ENCODE results near the gene NPHP4.

The NPHP4 gene

DNA sequence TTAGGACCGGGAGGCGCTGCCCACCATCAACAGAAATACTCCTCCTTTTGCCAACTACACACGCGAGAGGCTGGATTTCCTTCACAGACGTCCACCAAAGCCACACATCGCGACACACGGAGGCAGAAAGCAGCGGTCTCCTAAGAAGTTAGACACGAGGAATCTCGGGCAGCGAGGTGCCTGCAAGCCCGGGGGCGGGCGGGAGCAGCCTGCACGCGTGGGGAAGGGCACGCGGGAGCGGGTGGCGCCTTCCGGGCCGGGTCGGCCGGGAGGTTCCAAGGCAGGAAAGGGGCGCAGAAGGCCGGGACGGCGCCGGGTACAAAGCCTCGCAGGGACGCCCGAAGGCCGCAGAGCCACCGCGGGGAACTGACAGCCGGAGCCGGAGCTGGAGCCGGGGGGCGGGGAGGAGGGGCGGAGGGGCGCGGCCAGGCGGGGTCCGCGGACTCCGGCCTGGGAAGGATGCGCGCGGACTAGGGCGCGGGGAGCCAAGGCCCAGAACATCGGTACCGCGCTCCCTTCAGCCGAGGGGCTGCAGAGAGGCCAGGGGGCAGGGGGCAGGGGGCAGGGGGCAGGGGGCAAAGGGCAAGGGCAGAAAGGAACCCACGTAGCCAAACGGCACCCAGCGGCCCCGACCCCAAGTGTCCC, 722 bp downstream of the NPHP4 start:
- H3K79me1 ChIP-seq (ENCODE audit: low read length), result peaks cover 2% of the 10 kb centered on the region
- no peak overlapping the region for H4K5ac ChIP-seq (ENCODE audit: low read length)
- H3K56ac ChIP-seq (ENCODE audit: low read length), result peak overlapping the region; percentile 93
- H3K4ac ChIP-seq (ENCODE audit: low read depth, low read length), result no peak overlapping the region
- no peaks in the 10 kb centered on the region for H3K36me3 ChIP-seq (ENCODE audit: control insufficient read depth, insufficient read depth, low read length)
- no peak overlapping the region for H3K27ac ChIP-seq (ENCODE audit: low read depth, low read length)
- no peak overlapping the region for H2AK5ac ChIP-seq (ENCODE audit: low read length)
- peaks cover 2% of the 10 kb centered on the region for H3K27me3 ChIP-seq (ENCODE audit: insufficient read depth, low read length, poor library complexity)
- peaks cover 7% of the 10 kb centered on the region for H3K4me1 ChIP-seq (ENCODE audit: control insufficient read depth, low read depth, low read length)
- no peak overlapping the region for H2BK120ac ChIP-seq (ENCODE audit: low read depth, low read length)
- peak overlapping the region; percentile 46 for H3K18ac ChIP-seq (ENCODE audit: low read length)
- no peak overlapping the region for H3K23ac ChIP-seq (ENCODE audit: low read length)
- no peak overlapping the region for H2BK5ac ChIP-seq (ENCODE audit: low read length)
- H3K79me2 ChIP-seq (ENCODE audit: control insufficient read depth, insufficient read depth, low read length), result no peaks in the 10 kb centered on the region
- no CpG with 5 or more reads among the region's 60 CpGs for WGBS (ENCODE audit: extremely low coverage, insufficient coverage, low lambda C conversion rate)
- no peak overlapping the region for H4K8ac ChIP-seq (ENCODE audit: low read depth, low read length)
- peak; percentile 45 for DNase-seq
- peak overlapping the region; percentile 54 for H3K4me2 ChIP-seq (ENCODE audit: low read length)
- H3K9ac ChIP-seq (ENCODE audit: low read length), result peak overlapping the region; percentile 68
- H3K4me3 ChIP-seq (ENCODE audit: low read length), result peak overlapping the region; percentile 40
- no peak overlapping the region for H2BK15ac ChIP-seq (replicated peaks; ENCODE audit: low read depth)

DNA sequence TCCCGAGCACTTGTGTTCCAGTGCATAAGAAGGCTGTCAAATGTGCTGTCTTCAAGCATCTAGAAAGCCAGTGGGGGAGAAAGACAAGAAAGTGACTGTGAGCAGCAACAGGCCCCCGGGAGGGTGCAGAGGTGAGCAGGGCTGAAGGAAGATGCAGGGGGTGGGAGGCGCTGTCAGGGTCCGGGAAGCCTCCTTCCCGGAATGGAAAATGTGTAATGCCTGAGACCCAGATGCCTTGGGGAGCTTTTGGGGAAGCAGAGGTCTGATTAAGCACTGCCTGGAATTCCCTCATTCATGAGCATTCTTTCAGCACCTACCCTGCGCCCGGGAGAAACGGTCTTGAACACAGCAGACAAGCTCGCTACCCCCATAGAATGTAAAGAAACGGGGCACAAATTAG, 1.3 kb downstream of the NPHP4 start:
- H2BK15ac ChIP-seq (replicated peaks; ENCODE audit: low read depth), result no peak overlapping the region
- peaks cover 7% of the 10 kb centered on the region for H3K4me1 ChIP-seq (ENCODE audit: control insufficient read depth, low read depth, low read length)
- H2BK120ac ChIP-seq (ENCODE audit: low read depth, low read length), result no peak overlapping the region
- no peak overlapping the region for H3K4me3 ChIP-seq (ENCODE audit: low read length)
- no CpG with 5 or more reads among the region's 10 CpGs for WGBS (ENCODE audit: extremely low coverage, insufficient coverage, low lambda C conversion rate)
- peaks cover 2% of the 10 kb centered on the region for H3K79me1 ChIP-seq (ENCODE audit: low read length)
- no peak overlapping the region for H4K5ac ChIP-seq (ENCODE audit: low read length)
- H4K8ac ChIP-seq (ENCODE audit: low read depth, low read length), result no peak overlapping the region
- DNase-seq, result peak; percentile 48
- no peak overlapping the region for H3K18ac ChIP-seq (ENCODE audit: low read length)
- H3K56ac ChIP-seq (ENCODE audit: low read length), result peak overlapping the region; percentile 93
- H3K27me3 ChIP-seq (ENCODE audit: insufficient read depth, low read length, poor library complexity), result peaks cover 2% of the 10 kb centered on the region
- H3K79me2 ChIP-seq (ENCODE audit: control insufficient read depth, insufficient read depth, low read length), result no peaks in the 10 kb centered on the region
- H3K4ac ChIP-seq (ENCODE audit: low read depth, low read length), result no peak overlapping the region
- H3K4me2 ChIP-seq (ENCODE audit: low read length), result peak overlapping the region; percentile 54
- H3K36me3 ChIP-seq (ENCODE audit: control insufficient read depth, insufficient read depth, low read length), result no peaks in the 10 kb centered on the region
- no peak overlapping the region for H2BK5ac ChIP-seq (ENCODE audit: low read length)
- peak overlapping the region; percentile 43 for H3K9ac ChIP-seq (ENCODE audit: low read length)
- H3K27ac ChIP-seq (ENCODE audit: low read depth, low read length), result no peak overlapping the region
- H3K23ac ChIP-seq (ENCODE audit: low read length), result no peak overlapping the region
- H2AK5ac ChIP-seq (ENCODE audit: low read length), result no peak overlapping the region

DNA sequence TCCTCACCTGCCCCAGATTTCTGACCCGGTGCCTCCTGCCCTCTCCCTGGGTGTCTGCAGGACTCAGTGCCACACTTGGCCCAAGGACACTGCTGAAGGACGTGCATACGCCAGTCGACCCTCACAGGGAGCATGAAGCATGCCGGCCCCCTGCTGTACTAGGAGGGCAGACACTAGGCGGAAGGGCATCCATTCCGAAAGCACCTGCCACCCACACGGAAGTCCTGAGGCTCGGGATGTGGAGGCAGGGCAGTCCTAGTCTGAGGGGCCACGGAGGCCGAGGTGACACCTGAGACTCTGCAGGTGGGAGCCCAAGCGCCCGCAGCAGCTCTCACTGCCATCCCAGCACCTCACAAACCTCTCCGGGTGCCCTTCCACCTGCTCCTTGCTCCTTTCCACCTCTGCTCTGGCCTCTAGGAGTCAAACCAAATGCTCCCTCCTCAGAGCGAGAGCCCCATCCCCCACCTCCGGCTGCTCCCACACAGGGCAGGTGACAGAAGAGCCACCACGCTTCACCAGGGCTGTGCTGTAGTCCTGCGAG, 2.4 kb downstream of the NPHP4 start:
- no peak overlapping the region for H2BK15ac ChIP-seq (replicated peaks; ENCODE audit: low read depth)
- no peak overlapping the region for H3K27ac ChIP-seq (ENCODE audit: low read depth, low read length)
- H3K9ac ChIP-seq (ENCODE audit: low read length), result no peak overlapping the region
- no peak overlapping the region for H3K4ac ChIP-seq (ENCODE audit: low read depth, low read length)
- H3K27me3 ChIP-seq (ENCODE audit: insufficient read depth, low read length, poor library complexity), result peaks cover 2% of the 10 kb centered on the region
- H3K23ac ChIP-seq (ENCODE audit: low read length), result no peak overlapping the region
- H4K8ac ChIP-seq (ENCODE audit: low read depth, low read length), result no peak overlapping the region
- peaks cover 7% of the 10 kb centered on the region for H3K4me1 ChIP-seq (ENCODE audit: control insufficient read depth, low read depth, low read length)
- H3K4me2 ChIP-seq (ENCODE audit: low read length), result no peak overlapping the region
- H3K36me3 ChIP-seq (ENCODE audit: control insufficient read depth, insufficient read depth, low read length), result no peaks in the 10 kb centered on the region
- no peaks in the 10 kb centered on the region for H3K79me2 ChIP-seq (ENCODE audit: control insufficient read depth, insufficient read depth, low read length)
- DNase-seq, result no peak
- H2BK120ac ChIP-seq (ENCODE audit: low read depth, low read length), result no peak overlapping the region
- no peak overlapping the region for H3K56ac ChIP-seq (ENCODE audit: low read length)
- no peak overlapping the region for H4K5ac ChIP-seq (ENCODE audit: low read length)
- no peak overlapping the region for H2AK5ac ChIP-seq (ENCODE audit: low read length)
- H3K18ac ChIP-seq (ENCODE audit: low read length), result no peak overlapping the region
- H3K4me3 ChIP-seq (ENCODE audit: low read length), result no peak overlapping the region
- peaks cover 2% of the 10 kb centered on the region for H3K79me1 ChIP-seq (ENCODE audit: low read length)
- H2BK5ac ChIP-seq (ENCODE audit: low read length), result no peak overlapping the region
- WGBS (ENCODE audit: extremely low coverage, insufficient coverage, low lambda C conversion rate), result no CpG with 5 or more reads among the region's 18 CpGs

DNA sequence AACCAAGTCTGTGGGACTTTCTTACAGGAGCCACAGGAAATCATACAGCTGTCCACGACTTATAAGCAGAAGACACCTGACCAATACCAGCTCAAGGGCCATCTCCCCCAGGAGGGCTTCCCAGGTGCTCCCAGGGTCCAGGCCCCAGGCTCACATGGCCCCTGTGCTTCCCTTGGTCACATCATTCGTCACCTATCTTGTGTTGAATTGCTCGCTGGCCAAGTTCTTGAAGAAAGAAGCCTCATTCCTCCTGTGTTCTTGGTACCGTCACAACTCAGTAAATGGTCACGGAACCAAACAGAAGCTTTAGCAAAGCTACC, 3.0 kb downstream of the NPHP4 start:
- Histone ChIP-seq H3K23ac (ENCODE audit: low read length) (no peak overlapping the region), H3K18ac (ENCODE audit: low read length) (no peak overlapping the region), H3K4me3 (ENCODE audit: low read length) (no peak overlapping the region), H3K56ac (ENCODE audit: low read length) (no peak overlapping the region), H3K4me2 (ENCODE audit: low read length) (no peak overlapping the region), H2BK15ac (replicated peaks; ENCODE audit: low read depth) (no peak overlapping the region), H2AK5ac (ENCODE audit: low read length) (no peak overlapping the region), H3K4me1 (ENCODE audit: control insufficient read depth, low read depth, low read length) (peaks cover 7% of the 10 kb centered on the region), H2BK120ac (ENCODE audit: low read depth, low read length) (no peak overlapping the region), H2BK5ac (ENCODE audit: low read length) (no peak overlapping the region), H3K36me3 (ENCODE audit: control insufficient read depth, insufficient read depth, low read length) (no peaks in the 10 kb centered on the region), H3K9ac (ENCODE audit: low read length) (no peak overlapping the region), H3K27ac (ENCODE audit: low read depth, low read length) (no peak overlapping the region), H3K27me3 (ENCODE audit: insufficient read depth, low read length, poor library complexity) (peaks cover 2% of the 10 kb centered on the region), H3K79me2 (ENCODE audit: control insufficient read depth, insufficient read depth, low read length) (no peaks in the 10 kb centered on the region), H4K8ac (ENCODE audit: low read depth, low read length) (no peak overlapping the region), H3K79me1 (ENCODE audit: low read length) (peaks cover 2% of the 10 kb centered on the region), H3K4ac (ENCODE audit: low read depth, low read length) (no peak overlapping the region), H4K5ac (ENCODE audit: low read length) (no peak overlapping the region)
- DNase-seq, result no peak
- no CpG with 5 or more reads among the region's 5 CpGs for WGBS (ENCODE audit: extremely low coverage, insufficient coverage, low lambda C conversion rate)

DNA sequence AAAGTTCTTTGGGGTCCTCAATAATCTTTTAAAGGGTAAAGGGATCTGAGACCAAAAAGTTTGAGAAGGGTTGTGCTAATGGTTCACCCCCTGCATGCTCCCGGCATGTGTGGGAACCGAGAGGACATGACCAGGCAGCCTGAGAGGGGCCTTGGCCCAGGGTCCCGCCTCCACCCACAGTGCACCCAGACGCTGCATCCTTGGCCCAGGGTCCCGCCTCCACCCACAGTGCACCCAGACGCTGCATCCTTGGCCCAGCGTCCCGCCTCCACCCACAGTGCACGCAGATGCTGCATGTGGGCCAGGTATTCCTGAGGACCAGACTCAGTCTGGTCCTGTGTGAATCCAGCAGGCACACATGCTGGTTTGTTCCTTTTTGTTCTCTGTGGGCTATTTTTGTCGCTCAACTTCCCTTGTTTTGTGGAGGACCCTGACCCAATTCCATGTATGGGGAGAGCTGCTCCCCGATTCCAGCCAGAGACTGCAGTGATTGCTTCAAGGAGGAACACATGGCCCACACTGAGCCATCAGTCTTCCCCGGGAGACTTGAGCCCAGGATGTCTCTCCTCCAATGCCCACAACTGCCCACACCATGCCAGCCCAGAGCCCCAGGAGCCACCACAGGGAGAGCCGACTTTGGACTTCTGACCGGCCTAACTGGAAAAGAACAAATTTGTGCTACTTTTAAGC, 3.5 kb downstream of the NPHP4 start:
- H3K4me1 ChIP-seq (ENCODE audit: control insufficient read depth, low read depth, low read length), result peaks cover 6% of the 10 kb centered on the region
- WGBS (ENCODE audit: extremely low coverage, insufficient coverage, low lambda C conversion rate), result no CpG with 5 or more reads among the region's 14 CpGs
- H3K4me2 ChIP-seq (ENCODE audit: low read length), result no peak overlapping the region
- no peak overlapping the region for H4K8ac ChIP-seq (ENCODE audit: low read depth, low read length)
- no peak for DNase-seq
- no peak overlapping the region for H3K27ac ChIP-seq (ENCODE audit: low read depth, low read length)
- no peak overlapping the region for H3K56ac ChIP-seq (ENCODE audit: low read length)
- H3K4me3 ChIP-seq (ENCODE audit: low read length), result no peak overlapping the region
- no peak overlapping the region for H3K18ac ChIP-seq (ENCODE audit: low read length)
- no peak overlapping the region for H2BK5ac ChIP-seq (ENCODE audit: low read length)
- no peak overlapping the region for H2BK15ac ChIP-seq (replicated peaks; ENCODE audit: low read depth)
- no peak overlapping the region for H3K9ac ChIP-seq (ENCODE audit: low read length)
- no peaks in the 10 kb centered on the region for H3K79me2 ChIP-seq (ENCODE audit: control insufficient read depth, insufficient read depth, low read length)
- H3K36me3 ChIP-seq (ENCODE audit: control insufficient read depth, insufficient read depth, low read length), result no peaks in the 10 kb centered on the region
- H3K23ac ChIP-seq (ENCODE audit: low read length), result no peak overlapping the region
- H3K27me3 ChIP-seq (ENCODE audit: insufficient read depth, low read length, poor library complexity), result peaks cover 2% of the 10 kb centered on the region
- no peak overlapping the region for H2BK120ac ChIP-seq (ENCODE audit: low read depth, low read length)
- peaks cover 2% of the 10 kb centered on the region for H3K79me1 ChIP-seq (ENCODE audit: low read length)
- no peak overlapping the region for H3K4ac ChIP-seq (ENCODE audit: low read depth, low read length)
- H2AK5ac ChIP-seq (ENCODE audit: low read length), result no peak overlapping the region
- no peak overlapping the region for H4K5ac ChIP-seq (ENCODE audit: low read length)
